Activated CD8-positive, alpha-beta memory T cell treated with anti-CD3 and anti-CD28 coated beads for 36 hours (primary cell): Measurements from ENCODE around the gene HLCS. TPM values are rescaled to one million over a fixed set of nuclear protein-coding genes. Genes with fewer than 3 reads are reported as not detected.

ENCODE experiments used
- CTCF ChIA-PET: fragments of 350-600 bp; sonication (Branson Sonifier 250); formaldehyde crosslinking; loops from one replicate; lab custom pipeline; 2021; ENCODE audit warnings: antibody characterized with exemption; lab: Charles Lee
- POLR2A ChIA-PET: fragments of 350-600 bp; sonication (Branson Sonifier 250); formaldehyde crosslinking; loops from one replicate; lab custom pipeline; 2021; ENCODE audit warnings: antibody characterized with exemption; lab: Charles Lee
- total RNA-seq, 2 experiments: library from RNA; stranded (reverse); gene quantifications; one replicate each; pipeline ENCODE4 v1.2.3, GENCODE V29; 2021

Gene HLCS
- total RNA-seq, 2 experiments from 2014 or later, result 14.7 to 14.8 TPM

DNA sequence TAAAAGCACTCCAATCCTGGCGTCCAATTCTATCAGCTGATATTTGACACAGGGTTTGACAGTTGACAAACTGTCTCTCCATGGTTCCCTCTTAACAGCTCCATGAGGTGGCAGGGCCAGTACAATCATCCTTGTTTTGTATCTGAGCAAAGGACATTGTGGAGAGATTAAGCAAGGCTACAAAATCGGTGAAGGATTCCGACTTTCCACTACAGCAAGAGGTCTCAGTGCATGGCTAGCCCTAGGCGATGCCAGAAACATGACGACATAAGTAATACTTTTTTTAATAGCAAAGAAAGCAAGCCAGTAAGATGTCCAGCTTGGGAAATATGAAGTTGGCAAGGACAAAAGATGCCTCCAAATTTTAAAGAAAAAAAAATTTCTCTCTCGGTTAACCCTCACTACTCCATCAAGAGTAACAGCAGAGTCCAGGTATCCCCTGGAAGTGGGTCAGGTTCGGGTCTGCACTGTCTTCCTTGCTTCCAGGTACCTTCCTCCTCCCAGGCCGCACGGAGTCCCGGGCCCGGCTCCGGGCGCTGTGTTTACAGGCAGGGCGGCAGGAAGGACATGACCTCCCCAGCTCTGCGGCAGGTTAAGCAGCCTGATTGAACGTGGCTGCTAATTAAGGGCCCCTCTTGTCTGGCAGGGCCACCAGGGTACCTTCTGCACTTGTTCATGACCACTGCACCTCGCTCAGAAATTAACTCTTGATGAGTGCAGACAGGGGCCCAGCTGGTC lies 161.4 kb downstream of the HLCS start:
- ChIA-PET POLR2A (no interaction called here), CTCF (no interaction called here)

DNA sequence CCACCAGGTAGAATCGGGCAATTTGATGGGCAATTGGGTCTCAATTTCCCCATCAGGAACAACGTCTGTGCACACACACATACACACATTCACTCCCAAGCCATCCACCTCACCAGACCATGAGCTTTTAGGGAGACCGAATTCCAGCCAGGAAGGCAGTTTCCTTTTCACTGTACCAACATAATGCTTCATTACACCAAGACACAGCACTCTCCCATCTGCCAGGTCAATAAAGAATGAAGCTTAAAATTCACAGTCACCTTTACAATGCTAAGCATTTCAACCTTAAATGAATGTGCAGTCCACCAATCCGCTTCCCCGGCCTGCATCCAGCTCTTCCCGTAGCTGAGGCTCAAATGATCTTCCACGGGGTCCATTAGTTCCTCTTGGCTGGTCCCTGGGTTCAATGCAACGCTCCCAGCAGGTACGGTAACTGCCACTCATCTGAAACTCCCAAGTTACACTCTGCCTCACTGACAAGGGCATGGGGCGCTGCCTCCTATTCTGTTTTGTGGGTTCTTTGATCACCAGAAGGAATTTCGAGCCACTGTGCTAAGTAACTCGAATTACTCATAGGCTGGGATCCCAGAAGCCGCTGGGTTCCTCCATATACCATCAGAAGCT lies 162.5 kb downstream of the HLCS start:
- ChIA-PET CTCF (no interaction called here), POLR2A (no interaction called here)

DNA sequence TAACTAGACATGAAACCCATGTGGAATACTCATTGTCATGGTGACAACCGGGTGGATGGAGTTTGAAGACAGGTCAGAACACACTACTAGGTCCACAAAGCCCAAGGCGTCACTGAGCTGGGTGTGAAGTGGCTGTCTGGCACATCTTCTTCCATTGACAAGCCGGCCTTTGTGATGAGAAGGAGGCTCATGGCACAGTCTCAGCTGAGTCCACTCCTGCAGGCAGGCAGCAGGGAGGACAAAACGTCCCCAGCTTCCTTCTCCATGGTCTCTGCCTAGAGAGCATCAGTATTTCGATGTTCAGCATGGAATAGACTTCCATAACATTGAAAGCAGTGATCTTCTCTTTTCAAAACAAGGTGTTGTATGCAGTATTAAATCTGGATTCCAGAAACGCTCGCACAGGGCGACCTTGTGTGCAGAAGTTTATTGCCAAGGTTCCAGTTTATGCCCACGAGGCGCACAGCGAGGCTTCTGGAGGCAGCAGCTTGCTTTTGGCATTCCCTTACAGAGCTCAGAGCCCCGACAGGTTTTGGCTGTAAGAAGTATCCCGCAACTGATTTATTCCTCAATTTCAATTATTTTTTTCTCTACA lies 163.3 kb downstream of the HLCS start:
- CTCF ChIA-PET, result no interaction called here
- POLR2A ChIA-PET, result no interaction called here

DNA sequence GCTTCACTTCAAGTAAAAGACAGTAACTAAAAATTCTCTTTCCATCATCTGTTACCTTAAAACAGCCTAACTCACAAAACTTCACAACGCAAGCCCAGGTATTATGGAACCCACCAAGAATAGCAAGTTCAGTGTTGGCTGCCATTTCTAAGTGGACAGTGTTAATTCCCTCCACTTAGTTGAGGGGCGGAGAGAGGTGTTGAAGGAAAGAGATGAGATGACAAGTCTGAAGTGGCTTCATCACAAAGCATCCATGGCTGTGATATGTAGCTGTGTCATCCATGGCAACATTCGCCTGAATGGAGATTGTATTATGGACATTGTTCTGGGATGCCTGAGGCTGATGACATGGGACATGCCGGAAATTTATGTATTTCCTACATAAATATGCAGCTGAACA lies 165.7 kb downstream of the HLCS start:
- POLR2A ChIA-PET, result no interaction called here
- CTCF ChIA-PET, result no interaction called here

DNA sequence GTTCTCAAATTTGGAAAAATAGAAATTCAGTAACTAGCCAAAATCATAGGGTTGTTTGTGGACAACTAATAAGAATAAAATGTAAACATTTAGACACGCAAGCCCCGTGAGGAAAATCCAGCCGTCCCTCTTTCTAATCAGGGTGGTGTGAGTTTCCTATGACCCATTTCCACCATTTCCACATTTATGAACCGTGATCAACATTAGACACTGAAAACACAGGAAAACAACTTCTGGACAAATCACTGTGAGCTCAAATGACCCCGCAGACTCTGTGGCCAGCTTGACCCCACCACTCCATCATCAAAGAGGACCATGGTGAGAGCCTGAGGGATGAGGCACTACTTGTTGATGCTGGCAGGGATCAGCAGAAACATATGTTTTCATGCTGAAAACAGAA lies 166.6 kb downstream of the HLCS start:
- CTCF ChIA-PET, result no interaction called here

DNA sequence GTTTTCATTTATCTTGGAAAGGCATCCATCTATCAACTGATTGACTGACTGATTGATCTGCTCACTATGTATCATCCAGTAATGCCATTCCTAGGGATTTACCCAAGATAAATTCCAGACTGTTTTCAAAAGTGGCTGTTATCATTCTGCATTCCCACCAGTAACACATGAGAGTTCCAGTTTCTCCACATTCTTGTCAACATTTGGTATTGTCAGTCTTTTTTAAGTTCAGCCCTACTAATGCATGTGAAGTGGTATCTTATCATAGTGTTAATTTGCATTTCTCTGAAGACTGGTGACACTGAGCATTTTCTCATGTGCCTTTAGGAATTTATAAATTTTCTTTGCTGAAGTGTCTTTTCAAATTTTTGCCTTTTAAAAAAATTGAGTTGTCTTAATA lies 168.0 kb downstream of the HLCS start:
- POLR2A ChIA-PET, result no interaction called here
- CTCF ChIA-PET, result no interaction called here

More for the DNA sequence above, 166.6 kb downstream of the HLCS start:
- POLR2A ChIA-PET, result no interaction called here

- ChIA-PET POLR2A (no interaction called here), CTCF (no interaction called here)
Measured at GRCh38 chr21:36796070-36796469, 170.4 kb downstream of the HLCS start.

DNA sequence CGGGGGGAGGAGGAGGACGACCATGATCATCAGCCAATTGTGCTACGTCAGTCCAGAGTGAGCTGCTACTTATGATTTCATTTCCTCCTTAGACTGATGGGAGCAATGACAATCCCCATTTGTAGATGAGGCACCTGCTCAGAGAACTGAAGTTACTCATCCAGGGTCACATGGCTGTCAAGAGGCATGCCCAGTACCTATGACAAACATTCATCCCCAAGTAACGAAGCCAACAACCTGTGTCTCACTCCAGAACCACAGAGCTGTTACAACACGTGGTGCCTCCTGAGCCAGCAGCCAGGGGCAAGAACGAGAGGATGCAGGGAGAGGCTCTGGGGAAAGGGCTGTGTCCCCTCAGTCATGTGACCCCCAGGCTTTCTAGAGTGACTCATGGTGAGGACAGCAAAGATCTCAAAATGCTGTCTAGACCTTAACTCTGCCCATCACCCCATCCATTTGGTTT lies 173.9 kb downstream of the HLCS start:
- POLR2A ChIA-PET, result no interaction called here
- CTCF ChIA-PET, result no interaction called here

DNA sequence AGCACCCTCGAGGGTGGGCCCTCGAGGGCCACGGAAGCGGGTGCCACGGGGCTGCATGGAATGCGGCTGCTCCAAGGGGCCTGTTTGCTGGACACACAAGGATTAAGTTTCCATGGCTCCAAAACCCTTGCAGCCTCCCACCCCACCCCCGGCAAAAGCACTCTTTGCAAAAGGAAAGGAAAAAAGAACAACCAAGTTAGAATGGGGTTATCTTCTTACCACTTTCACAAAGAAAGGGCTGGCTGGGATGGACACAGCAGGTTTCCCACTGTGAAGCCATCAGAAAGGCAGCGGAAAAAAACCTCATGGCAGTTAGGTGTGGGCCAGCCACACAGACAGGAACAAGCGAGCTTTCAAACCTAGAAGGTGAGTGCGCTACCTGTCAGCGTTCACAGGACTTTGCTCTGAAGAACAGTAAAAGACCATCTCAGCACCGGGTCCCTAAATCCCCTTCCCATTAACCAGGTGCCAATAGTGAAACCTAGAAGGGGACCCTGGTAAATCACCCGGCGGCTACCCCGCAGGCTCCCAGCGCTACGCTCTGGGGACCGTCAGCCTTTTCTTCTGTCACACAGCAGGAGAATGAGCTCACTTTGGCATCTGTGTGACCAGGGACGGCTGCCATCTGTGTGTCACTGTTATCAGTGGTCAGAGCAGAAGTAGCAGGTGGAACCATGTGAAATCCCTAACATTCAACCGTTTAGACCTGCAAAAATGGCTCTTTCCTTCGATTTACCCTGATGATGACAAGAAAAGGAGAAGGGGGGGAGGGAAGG lies 174.6 kb downstream of the HLCS start:
- POLR2A ChIA-PET, result no interaction called here
- CTCF ChIA-PET, result no interaction called here

DNA sequence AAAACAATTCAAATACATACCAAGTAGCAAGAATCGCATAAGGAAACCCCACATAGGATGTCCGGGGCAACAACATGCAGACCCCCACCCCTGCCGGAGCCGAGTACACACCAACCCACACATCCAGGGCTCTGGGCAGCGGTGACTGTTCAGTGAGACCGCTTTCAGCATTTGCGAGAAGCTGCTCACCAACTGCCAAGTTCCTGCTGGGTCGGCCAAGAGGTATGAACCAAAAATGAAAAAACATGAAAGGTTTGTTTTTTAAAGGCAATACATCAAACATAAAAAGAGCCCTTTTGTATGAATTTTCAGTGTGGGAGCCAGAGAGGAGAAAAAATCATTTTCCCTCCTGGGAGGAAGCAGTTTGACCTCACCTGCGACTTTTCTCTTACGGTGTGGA lies 175.3 kb downstream of the HLCS start:
- ChIA-PET POLR2A (no interaction called here), CTCF (no interaction called here)

DNA sequence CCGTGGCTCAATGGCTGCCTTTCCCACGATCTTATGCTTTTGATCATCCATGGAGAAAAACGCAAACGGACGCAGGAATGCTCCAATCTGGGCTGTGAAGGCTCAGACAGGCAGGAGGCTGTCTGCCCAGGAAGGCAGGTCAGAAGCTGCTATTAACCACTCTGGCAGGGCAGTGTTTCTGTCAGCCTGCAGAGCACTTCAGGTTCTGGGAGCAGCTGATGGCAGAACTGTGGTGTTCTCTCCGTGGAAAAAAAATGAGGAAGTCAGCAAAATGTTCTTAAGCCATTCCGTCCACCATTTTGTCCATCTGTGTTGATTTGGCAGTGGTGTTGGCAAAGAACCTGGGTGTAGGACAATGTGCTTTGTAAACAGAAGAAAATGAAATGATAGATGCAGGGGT lies 175.9 kb downstream of the HLCS start:
- ChIA-PET CTCF (interaction anchor here (0.6 kb wide), 1 partner anchor 372 kb away, joined by 3 read pairs; no protein-coding TSS in a partner anchor), POLR2A (no interaction called here)

DNA sequence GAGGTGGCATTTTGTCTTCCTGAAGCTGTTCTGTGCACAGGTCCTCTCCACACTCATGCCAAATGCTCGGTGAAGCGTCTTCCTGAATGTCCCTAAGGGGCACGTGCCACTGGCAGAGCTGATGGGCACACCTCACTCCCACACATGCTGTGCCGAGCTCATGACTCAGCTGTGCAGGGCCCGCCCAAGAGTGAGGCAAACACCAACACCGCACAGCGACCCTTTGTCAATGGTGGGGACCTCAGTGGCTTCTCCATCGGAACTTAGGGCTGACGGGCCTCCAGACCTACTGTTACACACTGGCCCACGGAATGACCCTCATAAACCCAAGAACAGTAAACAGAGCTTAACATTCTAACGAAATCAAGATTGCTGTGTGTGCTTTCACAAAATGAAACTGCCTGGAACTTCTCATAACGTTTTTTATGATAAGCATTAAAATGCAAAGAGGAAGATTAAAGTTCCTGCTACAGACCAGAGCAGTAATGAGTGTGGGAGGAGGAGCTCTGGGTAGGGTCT lies 178.3 kb downstream of the HLCS start:
- CTCF ChIA-PET, result no interaction called here
- POLR2A ChIA-PET, result no interaction called here

- CTCF ChIA-PET, result no interaction called here
- POLR2A ChIA-PET, result no interaction called here
Measured at GRCh38 chr21:36786186-36786585, 180.3 kb downstream of the HLCS start.

GRCh38 chr21:36785615-36786014 lies 180.9 kb downstream of the HLCS start:
- POLR2A ChIA-PET, result no interaction called here
- CTCF ChIA-PET, result no interaction called here

GRCh38 chr21:36784947-36785346 lies 181.5 kb downstream of the HLCS start:
- CTCF ChIA-PET, result no interaction called here
- POLR2A ChIA-PET, result no interaction called here

- POLR2A ChIA-PET, result interaction anchor here (0.7 kb wide), 1 partner anchor 245 kb away, joined by 6 read pairs; no protein-coding TSS in a partner anchor
- CTCF ChIA-PET, result no interaction called here
Measured at GRCh38 chr21:36783612-36784374, 182.7 kb downstream of the HLCS start.

- CTCF ChIA-PET, result no interaction called here
- POLR2A ChIA-PET, result no interaction called here
Measured at GRCh38 chr21:36780861-36781260, 185.6 kb downstream of the HLCS start.

GRCh38 chr21:36776981-36777617 lies 189.4 kb downstream of the HLCS start:
- ChIA-PET POLR2A (no interaction called here), CTCF (no interaction called here)

- CTCF ChIA-PET, result no interaction called here
- POLR2A ChIA-PET, result no interaction called here
Measured at GRCh38 chr21:36773995-36774394, 192.5 kb downstream of the HLCS start.
